ENCODE results near the gene ADCYAP1R1.

The ADCYAP1R1 gene

GRCh38 chr7:31047313-31048146 lies 4.6 kb upstream of the ADCYAP1R1 start:
- Histone ChIP-seq H3K4me2 (ENCODE audit: low read length) (no peak overlapping the region), H3K4me1 (ENCODE audit: low read length) (no peaks in the 10 kb centered on the region), H2AFZ (ENCODE audit: low read depth, low read length) (no peak overlapping the region), H3K36me3 (replicated peaks; ENCODE audit: low read depth, low read length) (no peaks in the 10 kb centered on the region), H3K4me3 (ENCODE audit: low read length) (no peak overlapping the region), H3K79me2 (ENCODE audit: low read length) (no peaks in the 10 kb centered on the region), H3K9ac (ENCODE audit: low read length) (no peak overlapping the region), H3K27ac (ENCODE audit: low read length) (no peak overlapping the region), H4K20me1 (ENCODE audit: insufficient read depth, low read length) (no peaks in the 10 kb centered on the region), H3K27me3 (ENCODE audit: low read depth, low read length) (peaks cover 5% of the 10 kb centered on the region), H3K9me3 (ENCODE audit: insufficient read depth, low read length) (no peaks in the 10 kb centered on the region)
- TF ChIP-seq CTCF (IDR thresholded peaks at IDR 0.05; ENCODE audit: low read depth, low read length) (no peak), EZH2phosphoT487 (IDR thresholded peaks at IDR 0.05; ENCODE audit: low read depth) (no peak)

GRCh38 chr7:31049005-31049765 lies 2.9 kb upstream of the ADCYAP1R1 start:
- H3K9ac ChIP-seq (ENCODE audit: low read length), result no peak overlapping the region
- H3K4me1 ChIP-seq (ENCODE audit: low read length), result no peaks in the 10 kb centered on the region
- peaks cover 3% of the 10 kb centered on the region for H3K27me3 ChIP-seq (ENCODE audit: low read depth, low read length)
- H3K79me2 ChIP-seq (ENCODE audit: low read length), result no peaks in the 10 kb centered on the region
- H3K9me3 ChIP-seq (ENCODE audit: insufficient read depth, low read length), result no peaks in the 10 kb centered on the region
- no peak for TF ChIP-seq CTCF (IDR thresholded peaks at IDR 0.05; ENCODE audit: low read depth, low read length)
- no peak for TF ChIP-seq EZH2phosphoT487 (IDR thresholded peaks at IDR 0.05; ENCODE audit: low read depth)
- H4K20me1 ChIP-seq (ENCODE audit: insufficient read depth, low read length), result no peaks in the 10 kb centered on the region
- H3K27ac ChIP-seq (ENCODE audit: low read length), result no peak overlapping the region
- no peaks in the 10 kb centered on the region for H3K36me3 ChIP-seq (replicated peaks; ENCODE audit: low read depth, low read length)
- H3K4me3 ChIP-seq (ENCODE audit: low read length), result no peak overlapping the region
- H2AFZ ChIP-seq (ENCODE audit: low read depth, low read length), result no peak overlapping the region
- H3K4me2 ChIP-seq (ENCODE audit: low read length), result no peak overlapping the region

DNA sequence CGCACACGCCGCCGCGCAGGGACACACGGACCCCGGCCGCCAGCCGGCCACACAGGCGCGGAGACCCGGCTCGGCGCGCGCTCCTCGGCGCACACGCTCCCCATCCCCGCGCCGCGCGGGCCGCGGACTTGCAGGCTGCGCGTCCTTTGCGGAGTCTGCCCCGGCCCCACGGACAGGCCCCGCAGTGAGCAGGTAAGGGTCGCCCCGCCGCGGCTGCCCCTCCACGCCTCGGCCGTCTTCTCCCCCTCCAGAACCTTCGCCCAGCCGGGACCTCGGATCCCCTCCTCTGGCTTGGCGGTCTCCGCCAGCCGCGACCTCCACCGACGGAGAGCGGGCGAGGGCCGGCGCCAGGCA lies 356 bp downstream of the ADCYAP1R1 start:
- H3K36me3 ChIP-seq (replicated peaks; ENCODE audit: low read depth, low read length), result no peaks in the 10 kb centered on the region
- H3K4me2 ChIP-seq (ENCODE audit: low read length), result no peak overlapping the region
- no peaks in the 10 kb centered on the region for H3K9me3 ChIP-seq (ENCODE audit: insufficient read depth, low read length)
- no peak overlapping the region for H3K9ac ChIP-seq (ENCODE audit: low read length)
- peaks cover 3% of the 10 kb centered on the region for H3K27me3 ChIP-seq (ENCODE audit: low read depth, low read length)
- no peaks in the 10 kb centered on the region for H3K79me2 ChIP-seq (ENCODE audit: low read length)
- no peaks in the 10 kb centered on the region for H3K4me1 ChIP-seq (ENCODE audit: low read length)
- H3K4me3 ChIP-seq (ENCODE audit: low read length), result no peak overlapping the region
- no peak overlapping the region for H2AFZ ChIP-seq (ENCODE audit: low read depth, low read length)
- H3K27ac ChIP-seq (ENCODE audit: low read length), result no peak overlapping the region
- TF ChIP-seq CTCF (IDR thresholded peaks at IDR 0.05; ENCODE audit: low read depth, low read length) (no peak), EZH2phosphoT487 (IDR thresholded peaks at IDR 0.05; ENCODE audit: low read depth) (no peak)
- no peaks in the 10 kb centered on the region for H4K20me1 ChIP-seq (ENCODE audit: insufficient read depth, low read length)

- Histone ChIP-seq H3K27ac (ENCODE audit: low read length) (no peak overlapping the region), H3K4me3 (ENCODE audit: low read length) (no peak overlapping the region), H3K36me3 (replicated peaks; ENCODE audit: low read depth, low read length) (no peaks in the 10 kb centered on the region), H3K9me3 (ENCODE audit: insufficient read depth, low read length) (no peaks in the 10 kb centered on the region), H4K20me1 (ENCODE audit: insufficient read depth, low read length) (no peaks in the 10 kb centered on the region), H3K79me2 (ENCODE audit: low read length) (no peaks in the 10 kb centered on the region), H3K4me1 (ENCODE audit: low read length) (no peaks in the 10 kb centered on the region), H3K9ac (ENCODE audit: low read length) (no peak overlapping the region), H3K27me3 (ENCODE audit: low read depth, low read length) (peaks cover 3% of the 10 kb centered on the region), H3K4me2 (ENCODE audit: low read length) (no peak overlapping the region), H2AFZ (ENCODE audit: low read depth, low read length) (no peak overlapping the region)
- TF ChIP-seq CTCF (IDR thresholded peaks at IDR 0.05; ENCODE audit: low read depth, low read length), result no peak
- TF ChIP-seq EZH2phosphoT487 (IDR thresholded peaks at IDR 0.05; ENCODE audit: low read depth), result no peak
Measured at GRCh38 chr7:31052841-31053601, 913 bp downstream of the ADCYAP1R1 start.

All from OCI-LY3 (cell line).